IPS-18c (cell line): ENCODE data around the gene FBXL13.
"Not testable (repeated sequence)": the region's sequence is repeated elsewhere in the genome, so short reads cannot be mapped to it uniquely, and the experiment has no call there.

Source experiments
- H3K4me3 ChIP-seq: 2 replicates; pipeline ENCODE4 v1.7.0; 2013; ENCODE audit warnings: low read depth, mild to moderate bottlenecking, low read length, moderate library complexity; ENCODE audit not compliant: insufficient read depth
- H3K9me3 ChIP-seq: one replicate; pipeline ENCODE4 v1.6.1; 2013; ENCODE audit warnings: mild to moderate bottlenecking, low read length, moderate library complexity; ENCODE audit not compliant: control insufficient read depth, insufficient read depth

Gene FBXL13

GRCh38 chr7:103074519-103075336 is at the start of gene FBXL13, which contains the start of gene ARMC10:
FBXL13 (minus strand) TSS chr7:103074796.
ARMC10 (plus strand) TSS chr7:103075140; CDS start chr7:103075273, 133 bp downstream.
- H3K9me3 ChIP-seq = peaks cover 2% of the 10 kb centered on the region
- peak within 1 kb of the TSS; percentile 100 for H3K4me3 ChIP-seq

GRCh38 chr7:103123529-103123928 is 48.9 kb upstream of the FBXL13 start:
- Histone ChIP-seq H3K9me3 (no peaks in the 10 kb centered on the region), H3K4me3 (no peak overlapping the region)

GRCh38 chr7:103121641-103122040 is 47.0 kb upstream of the FBXL13 start:
- no peaks in the 10 kb centered on the region for H3K9me3 ChIP-seq

GRCh38 chr7:103120362-103120761 is 45.8 kb upstream of the FBXL13 start:
- no peaks in the 10 kb centered on the region for H3K9me3 ChIP-seq
- H3K4me3 ChIP-seq = no peak overlapping the region

More at GRCh38 chr7:103121641-103122040, 47.0 kb upstream of the FBXL13 start:
- no peak overlapping the region for H3K4me3 ChIP-seq

GRCh38 chr7:103119791-103120291 is 45.2 kb upstream of the FBXL13 start:
- Histone ChIP-seq H3K4me3 (no peak overlapping the region), H3K9me3 (no peaks in the 10 kb centered on the region)

- Histone ChIP-seq H3K9me3 (no peaks in the 10 kb centered on the region), H3K4me3 (no peak overlapping the region)
Measured at GRCh38 chr7:103117465-103117864, 42.9 kb upstream of the FBXL13 start.

- Histone ChIP-seq H3K4me3 (no peak overlapping the region), H3K9me3 (no peaks in the 10 kb centered on the region)
Measured at GRCh38 chr7:103116991-103117390, 42.4 kb upstream of the FBXL13 start.

- H3K9me3 ChIP-seq = no peaks in the 10 kb centered on the region
- H3K4me3 ChIP-seq = no peak overlapping the region
Measured at GRCh38 chr7:103116511-103116910, 41.9 kb upstream of the FBXL13 start.

- Histone ChIP-seq H3K9me3 (no peaks in the 10 kb centered on the region), H3K4me3 (no peak overlapping the region)
Measured at GRCh38 chr7:103115771-103116170, 41.2 kb upstream of the FBXL13 start.

GRCh38 chr7:103114576-103115008 is 40.0 kb upstream of the FBXL13 start:
- no peak overlapping the region for H3K4me3 ChIP-seq
- no peaks in the 10 kb centered on the region for H3K9me3 ChIP-seq

- Histone ChIP-seq H3K9me3 (no peaks in the 10 kb centered on the region), H3K4me3 (no peak overlapping the region)
Measured at GRCh38 chr7:103113164-103113563, 38.6 kb upstream of the FBXL13 start.

GRCh38 chr7:103106703-103107070 is 32.1 kb upstream of the FBXL13 start:
- H3K4me3 ChIP-seq, H3K9me3 ChIP-seq: not testable (repeated sequence)

GRCh38 chr7:103106005-103106702 is 31.6 kb upstream of the FBXL13 start:
- Histone ChIP-seq H3K4me3 (no peak overlapping the region), H3K9me3 (no peaks in the 10 kb centered on the region)

GRCh38 chr7:103101543-103101942 is 26.9 kb upstream of the FBXL13 start:
- H3K4me3 ChIP-seq = no peak overlapping the region
- H3K9me3 ChIP-seq = no peaks in the 10 kb centered on the region

- Histone ChIP-seq H3K4me3 (no peak overlapping the region), H3K9me3 (no peaks in the 10 kb centered on the region)
Measured at GRCh38 chr7:103100348-103100747, 25.8 kb upstream of the FBXL13 start.

GRCh38 chr7:103097041-103097440 is 22.4 kb upstream of the FBXL13 start:
- Histone ChIP-seq H3K4me3 (no peak overlapping the region), H3K9me3 (no peaks in the 10 kb centered on the region)

GRCh38 chr7:103095558-103095957 is 21.0 kb upstream of the FBXL13 start:
- not testable (repeated sequence) for H3K4me3 ChIP-seq, H3K9me3 ChIP-seq

- Histone ChIP-seq H3K9me3 (no peaks in the 10 kb centered on the region), H3K4me3 (no peak overlapping the region)
Measured at GRCh38 chr7:103094102-103094501, 19.5 kb upstream of the FBXL13 start.
